K562 (cell line): ENCODE data around the gene TYW1. TPM values are rescaled to one million over a fixed set of nuclear protein-coding genes. Genes with fewer than 3 reads are reported as not detected.
"Not testable (repeated sequence)": the region's sequence is repeated elsewhere in the genome, so short reads cannot be mapped to it uniquely, and the experiment has no call there.

Experiments
- ATAC-seq: fragments of 200-7000 bp; cut with Tn5 transposase; 3 replicates; pipeline ENCODE4 v1.9.1; 2020; ENCODE audit warnings: moderate library complexity
- BruUV-seq: library from RNA; stranded (reverse); fragments of 400-500 nt; replicated peaks from 2 replicates; lab custom pipeline; 2021; lab: Mats Ljungman, UMichigan
- CTCF ChIA-PET: fragments of 300-600 bp; formaldehyde crosslinking; extraction: SDS; loops from one replicate; lab custom pipeline; 2021; ENCODE audit warnings: low intra/inter-chr PET ratio; lab: Yijun Ruan, JAX
- POLR2A ChIA-PET: fragments of 300-600, 350-650 bp; sonication (Branson Sonifier 250); formaldehyde crosslinking; extraction: SDS; loops from one replicate; lab custom pipeline; 2021; ENCODE audit warnings: antibody characterized with exemption, inconsistent platforms; lab: Yijun Ruan, JAX
- DNase-seq, 4 experiments: peaks; one replicate each; pipeline versions ENCODE4 v3.0.0 to v3.0.0-alpha.2; 2011 to 2018; ENCODE audit warnings: low spot score in 3 of 4, mixed read lengths in 3 of 4; ENCODE audit errors: extremely low read depth in 1 of 4
- FAIRE-seq: peaks from 2 replicates; lab custom pipeline; 2011; peaks lifted over from hg19 to GRCh38; lab: Jason Lieb, UNC
- H2AFZ ChIP-seq: 2 replicates; pipeline ENCODE4 v1.6.0; 2011; ENCODE audit warnings: low read depth, low read length, control low read depth, inconsistent platforms
- H3K27ac ChIP-seq: fragments of 200-600 bp; 3 replicates; pipeline ENCODE4 v1.8.0; 2011; ENCODE audit warnings: low read depth, mild to moderate bottlenecking, control low read depth, inconsistent platforms, low read length, moderate library complexity, mixed read lengths; ENCODE audit errors: extremely low read depth
- H3K27me3 ChIP-seq, 2 experiments: fragments of 300-600 bp in 1 of 2; 2 replicates in 1 of 2; 3 replicates in 1 of 2; pipeline versions ENCODE4 v1.6.0 to v1.8.0; 2011; ENCODE audit warnings: inconsistent platforms in 2 of 2, low read length in 2 of 2, mild to moderate bottlenecking in 1 of 2, mixed read lengths in 1 of 2, moderate library complexity in 1 of 2; ENCODE audit not compliant: control insufficient read depth in 2 of 2, insufficient read depth in 2 of 2
- H3K36me3 ChIP-seq: fragments of 300-600 bp; 3 replicates; pipeline ENCODE4 v1.8.0; 2011; ENCODE audit warnings: mild to moderate bottlenecking, low read length, inconsistent platforms; ENCODE audit not compliant: control insufficient read depth, insufficient read depth
- H3K4me1 ChIP-seq, 2 experiments: fragments of 200-600 bp in 1 of 2; replicated peaks in 1 of 2; 2 replicates in 1 of 2; 3 replicates in 1 of 2; pipeline versions ENCODE4 v1.5.1 to v1.8.0; 2011; ENCODE audit warnings: inconsistent platforms in 2 of 2, low read length in 2 of 2, mild to moderate bottlenecking in 1 of 2, mixed read lengths in 1 of 2, moderate library complexity in 1 of 2; ENCODE audit not compliant: control insufficient read depth in 2 of 2, insufficient read depth in 2 of 2
- H3K4me2 ChIP-seq: 2 replicates; pipeline ENCODE4 v1.6.1; 2011; ENCODE audit warnings: low read length, control low read depth, inconsistent platforms, mixed read lengths; ENCODE audit not compliant: insufficient read depth
- H3K4me3 ChIP-seq: fragments of 200-600 bp; sonication (generic), shearing (Covaris generic); 2 replicates; pipeline ENCODE4 v1.5.1; 2016; ENCODE audit warnings: control low read depth, inconsistent platforms
- H3K79me2 ChIP-seq: fragments of 200-600 bp; 3 replicates; pipeline ENCODE4 v1.8.0; 2011; ENCODE audit warnings: low read length, inconsistent platforms; ENCODE audit not compliant: control insufficient read depth, insufficient read depth
- H3K9ac ChIP-seq, 2 experiments: 2 replicates each; pipeline versions ENCODE4 v1.6.0 to v1.6.1; 2011; ENCODE audit warnings: low read depth in 2 of 2, low read length in 2 of 2, control low read depth in 1 of 2, inconsistent platforms in 1 of 2, mild to moderate bottlenecking in 1 of 2, mixed read lengths in 1 of 2; ENCODE audit not compliant: insufficient read depth in 1 of 2
- H3K9me1 ChIP-seq: one replicate; pipeline ENCODE4 v1.6.0; 2011; ENCODE audit warnings: inconsistent platforms, mild to moderate bottlenecking, low read length, moderate library complexity; ENCODE audit not compliant: control insufficient read depth, insufficient read depth
- H3K9me3 ChIP-seq: replicated peaks from 2 replicates; pipeline ENCODE4 v1.5.1; 2011; ENCODE audit warnings: low read depth, low read length, inconsistent platforms; ENCODE audit not compliant: control insufficient read depth, insufficient read depth
- H4K20me1 ChIP-seq: replicated peaks from 2 replicates; pipeline ENCODE4 v1.6.1; 2011; ENCODE audit warnings: low read length, inconsistent platforms, mixed read lengths; ENCODE audit not compliant: control insufficient read depth, insufficient read depth
- ARHGAP35 ChIP-seq: fragments of 450-650 bp; IDR thresholded peaks from 2 replicates; pipeline ENCODE4 v1.6.1; 2018; ENCODE audit not compliant: partially characterized antibody
- ARID1B ChIP-seq: fragments of 450-650 bp; IDR thresholded peaks from 2 replicates; pipeline ENCODE4 v1.6.1; 2016; ENCODE audit warnings: antibody characterized with exemption, mild to moderate bottlenecking, inconsistent platforms
- LARP7 ChIP-seq: fragments of 450-650 bp; IDR thresholded peaks from 2 replicates; pipeline ENCODE4 v1.6.1; 2016
- PHF20 ChIP-seq: fragments of 450-650 bp; IDR thresholded peaks from 2 replicates; pipeline ENCODE4 v1.6.1; 2018; ENCODE audit not compliant: partially characterized antibody
- SMARCA5 ChIP-seq: fragments of 450-650 bp; IDR thresholded peaks from 2 replicates; pipeline ENCODE4 v1.6.1; 2016
- TRIM24 ChIP-seq, 2 experiments: fragments of 450-650 bp; IDR thresholded peaks; 2 replicates each; pipeline ENCODE4 v1.6.1; 2016
- TSC22D4 ChIP-seq: fragments of 450-650 bp; IDR thresholded peaks from 2 replicates; pipeline ENCODE4 v1.6.1; 2016; ENCODE audit warnings: missing genetic modification characterization, missing biosample characterization, control low read depth
- YBX1 ChIP-seq: fragments of 450-650 bp; IDR thresholded peaks from 2 replicates; pipeline ENCODE4 v1.7.1; 2016; ENCODE audit warnings: mild to moderate bottlenecking
- WGBS: fragments of 100-300 bp; shearing (Covaris generic); methylation state at CpG from one replicate; pipeline ENCODE4 v1.1.6; 2016; ENCODE audit warnings: low coverage, mixed read lengths; ENCODE audit not compliant: insufficient coverage; ENCODE audit errors: missing lambda C conversion rate; 5-methylcytosine and 5-hydroxymethylcytosine counted together
- in situ Hi-C: fragments of 300-500 bp; cut with MboI; formaldehyde crosslinking; loops from 4 replicates; pipeline ENCODE4 v1.15.0; 2018; ENCODE audit warnings: inconsistent platforms, mixed read lengths
- intact Hi-C: fragments of 100-400 bp; cut with micrococcal nuclease; formaldehyde crosslinking; loops from 2 replicates; pipeline ENCODE4 v1.14.2; 2022
- polyA plus RNA-seq, 8 experiments: library from polyadenylated mRNA; depleted of rRNA in 4 of 8; stranded (reverse) in 5 of 8; unstranded in 3 of 8; fragments of >200 nt; fragmentation: Nextera tagmentation in 2 of 8; fragmentation: Illumina TruSeq in 1 of 8; extraction: Ambion mirVana in 2 of 8; extraction: Trizol in 1 of 8; gene quantifications; 2 replicates each; pipeline versions ENCODE4 v1.2.1 to v1.2.3, GENCODE V29; 2011 to 2014; ENCODE audit warnings: inconsistent platforms in 1 of 8, missing spikeins in 1 of 8
- total RNA-seq, 7 experiments: library from RNA; depleted of rRNA in 6 of 7; stranded (reverse); fragments of >200 nt in 6 of 7; fragmentation: Illumina TruSeq in 2 of 7; extraction: Trizol in 2 of 7; gene quantifications; 2 replicates each; pipeline versions ENCODE4 v1.2.1 to v1.2.3, GENCODE V29; 2011 to 2021; ENCODE audit warnings: low replicate concordance in 1 of 7
- TF ChIP-seq, protein P1 (sequence below): fragments of 450-650 bp; formaldehyde crosslinking; conservative IDR thresholded peaks from 2 replicates; pipeline ENCODE4 v1.4.0; 2022; ENCODE audit warnings: mild to moderate bottlenecking, missing genetic modification characterization
- TF ChIP-seq, protein P2 (sequence below): fragments of 450-650 bp; formaldehyde crosslinking; IDR thresholded peaks from 2 replicates; pipeline ENCODE4 v1.4.0; 2022; ENCODE audit warnings: missing genetic modification characterization
- TF ChIP-seq, protein P3 (sequence below): fragments of 450-650 bp; IDR thresholded peaks from 2 replicates; pipeline ENCODE4 v1.6.1; 2016; ENCODE audit warnings: borderline replicate concordance
- TF ChIP-seq, protein P4 (sequence below), 2 experiments: fragments of 450-650 bp in 1 of 2; IDR thresholded peaks; 2 replicates each; pipeline ENCODE4 v1.6.1; 2011 to 2017; ENCODE audit warnings: low read depth in 2 of 2, antibody characterized with exemption in 1 of 2, borderline replicate concordance in 1 of 2, low read length in 1 of 2, mild to moderate bottlenecking in 1 of 2, mixed read lengths in 1 of 2; ENCODE audit not compliant: control insufficient read depth in 1 of 2
- TF ChIP-seq, protein P5 (sequence below), 2 experiments: fragments of 450-650 bp; IDR thresholded peaks; 2 replicates each; pipeline ENCODE4 v1.6.1; 2016

Gene TYW1
- total and polyA plus RNA-seq, 9 of the 15 experiments (the other 6 are each of a cell fraction or from before 2014, with no cell fraction given), result 17.4 to 32.0 (median 26.2) TPM

DNA sequence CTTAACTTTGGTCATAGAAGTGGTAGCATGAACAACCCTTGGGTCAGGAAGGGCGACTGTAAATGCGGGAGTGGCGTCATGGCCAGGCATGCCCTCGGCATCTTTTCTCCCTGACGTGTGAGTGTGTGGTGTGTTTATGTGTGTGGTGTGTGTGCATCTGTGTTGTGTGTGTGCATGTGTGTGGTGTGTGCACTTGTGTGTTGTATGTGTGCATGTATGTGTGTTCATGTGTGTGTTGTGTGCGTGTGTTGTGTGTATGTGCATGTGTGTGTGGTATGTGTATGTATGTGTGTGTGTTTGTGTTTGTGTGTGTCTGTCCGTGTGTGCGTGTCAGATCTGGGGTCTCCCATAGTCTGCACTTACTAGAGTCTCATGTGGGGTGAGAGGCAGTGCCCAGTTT is 192.5 kb downstream of the TYW1 start:
- in situ Hi-C loops, DNase-seq, H3K36me3 ChIP-seq, H3K4me2 ChIP-seq, H3K9me3 ChIP-seq, H3K9me1 ChIP-seq, H3K27me3 ChIP-seq, ATAC-seq, H3K4me3 ChIP-seq, CTCF ChIA-PET, BruUV-seq, H3K27ac ChIP-seq, POLR2A ChIA-PET, intact Hi-C loops, H3K79me2 ChIP-seq, H2AFZ ChIP-seq, H3K9ac ChIP-seq, H4K20me1 ChIP-seq: not testable (repeated sequence)
- peak; percentile 19 for FAIRE-seq
- WGBS, result 79% methylated on average over 6 of the region's 8 CpGs
- H3K4me1 ChIP-seq, result peaks cover 0 to 11% of the 10 kb centered on the region in 2 experiments; a peak in 3 of 5 replicates
- TF ChIP-seq TRIM24 (IDR thresholded peaks at IDR 0.05) (0 out of 4 replicates have a peak, but pooled peaks of 1 of the 2 experiments have one; percentile 32), ARID1B (peak; percentile 31; the same call in 1 of the 2 replicates), LARP7 (0 out of 2 replicates have a peak, but pooled peaks have one; percentile 60), PHF20 (peak; percentile 68), SMARCA5 (0 out of 2 replicates have a peak, but pooled peaks have one; percentile 43), YBX1 (0 out of 2 replicates have a peak, but pooled peaks have one; percentile 48), ARHGAP35 (peak; percentile 39), TSC22D4 (tag) (peak; percentile 92; the same call in 1 of the 2 replicates)
- TF ChIP-seq, protein P1, sequence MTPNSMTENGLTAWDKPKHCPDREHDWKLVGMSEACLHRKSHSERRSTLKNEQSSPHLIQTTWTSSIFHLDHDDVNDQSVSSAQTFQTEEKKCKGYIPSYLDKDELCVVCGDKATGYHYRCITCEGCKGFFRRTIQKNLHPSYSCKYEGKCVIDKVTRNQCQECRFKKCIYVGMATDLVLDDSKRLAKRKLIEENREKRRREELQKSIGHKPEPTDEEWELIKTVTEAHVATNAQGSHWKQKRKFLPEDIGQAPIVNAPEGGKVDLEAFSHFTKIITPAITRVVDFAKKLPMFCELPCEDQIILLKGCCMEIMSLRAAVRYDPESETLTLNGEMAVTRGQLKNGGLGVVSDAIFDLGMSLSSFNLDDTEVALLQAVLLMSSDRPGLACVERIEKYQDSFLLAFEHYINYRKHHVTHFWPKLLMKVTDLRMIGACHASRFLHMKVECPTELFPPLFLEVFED, result peak; percentile 62; the same call in 1 of the 2 replicates
- TF ChIP-seq, protein P2, sequence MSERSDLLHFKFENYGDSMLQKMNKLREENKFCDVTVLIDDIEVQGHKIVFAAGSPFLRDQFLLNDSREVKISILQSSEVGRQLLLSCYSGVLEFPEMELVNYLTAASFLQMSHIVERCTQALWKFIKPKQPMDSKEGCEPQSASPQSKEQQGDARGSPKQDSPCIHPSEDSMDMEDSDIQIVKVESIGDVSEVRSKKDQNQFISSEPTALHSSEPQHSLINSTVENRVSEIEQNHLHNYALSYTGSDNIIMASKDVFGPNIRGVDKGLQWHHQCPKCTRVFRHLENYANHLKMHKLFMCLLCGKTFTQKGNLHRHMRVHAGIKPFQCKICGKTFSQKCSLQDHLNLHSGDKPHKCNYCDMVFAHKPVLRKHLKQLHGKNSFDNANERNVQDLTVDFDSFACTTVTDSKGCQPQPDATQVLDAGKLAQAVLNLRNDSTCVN (CRISPR knock-in tag), result peak; percentile 86; the same call in 1 of the 2 replicates
- TF ChIP-seq, protein P3, sequence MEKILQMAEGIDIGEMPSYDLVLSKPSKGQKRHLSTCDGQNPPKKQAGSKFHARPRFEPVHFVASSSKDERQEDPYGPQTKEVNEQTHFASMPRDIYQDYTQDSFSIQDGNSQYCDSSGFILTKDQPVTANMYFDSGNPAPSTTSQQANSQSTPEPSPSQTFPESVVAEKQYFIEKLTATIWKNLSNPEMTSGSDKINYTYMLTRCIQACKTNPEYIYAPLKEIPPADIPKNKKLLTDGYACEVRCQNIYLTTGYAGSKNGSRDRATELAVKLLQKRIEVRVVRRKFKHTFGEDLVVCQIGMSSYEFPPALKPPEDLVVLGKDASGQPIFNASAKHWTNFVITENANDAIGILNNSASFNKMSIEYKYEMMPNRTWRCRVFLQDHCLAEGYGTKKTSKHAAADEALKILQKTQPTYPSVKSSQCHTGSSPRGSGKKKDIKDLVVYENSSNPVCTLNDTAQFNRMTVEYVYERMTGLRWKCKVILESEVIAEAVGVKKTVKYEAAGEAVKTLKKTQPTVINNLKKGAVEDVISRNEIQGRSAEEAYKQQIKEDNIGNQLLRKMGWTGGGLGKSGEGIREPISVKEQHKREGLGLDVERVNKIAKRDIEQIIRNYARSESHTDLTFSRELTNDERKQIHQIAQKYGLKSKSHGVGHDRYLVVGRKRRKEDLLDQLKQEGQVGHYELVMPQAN, result peak; percentile 46; the same call in 1 of the 2 replicates
- TF ChIP-seq, protein P4, sequence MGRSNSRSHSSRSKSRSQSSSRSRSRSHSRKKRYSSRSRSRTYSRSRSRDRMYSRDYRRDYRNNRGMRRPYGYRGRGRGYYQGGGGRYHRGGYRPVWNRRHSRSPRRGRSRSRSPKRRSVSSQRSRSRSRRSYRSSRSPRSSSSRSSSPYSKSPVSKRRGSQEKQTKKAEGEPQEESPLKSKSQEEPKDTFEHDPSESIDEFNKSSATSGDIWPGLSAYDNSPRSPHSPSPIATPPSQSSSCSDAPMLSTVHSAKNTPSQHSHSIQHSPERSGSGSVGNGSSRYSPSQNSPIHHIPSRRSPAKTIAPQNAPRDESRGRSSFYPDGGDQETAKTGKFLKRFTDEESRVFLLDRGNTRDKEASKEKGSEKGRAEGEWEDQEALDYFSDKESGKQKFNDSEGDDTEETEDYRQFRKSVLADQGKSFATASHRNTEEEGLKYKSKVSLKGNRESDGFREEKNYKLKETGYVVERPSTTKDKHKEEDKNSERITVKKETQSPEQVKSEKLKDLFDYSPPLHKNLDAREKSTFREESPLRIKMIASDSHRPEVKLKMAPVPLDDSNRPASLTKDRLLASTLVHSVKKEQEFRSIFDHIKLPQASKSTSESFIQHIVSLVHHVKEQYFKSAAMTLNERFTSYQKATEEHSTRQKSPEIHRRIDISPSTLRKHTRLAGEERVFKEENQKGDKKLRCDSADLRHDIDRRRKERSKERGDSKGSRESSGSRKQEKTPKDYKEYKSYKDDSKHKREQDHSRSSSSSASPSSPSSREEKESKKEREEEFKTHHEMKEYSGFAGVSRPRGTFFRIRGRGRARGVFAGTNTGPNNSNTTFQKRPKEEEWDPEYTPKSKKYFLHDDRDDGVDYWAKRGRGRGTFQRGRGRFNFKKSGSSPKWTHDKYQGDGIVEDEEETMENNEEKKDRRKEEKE (IDR thresholded peaks at IDR 0.05; ENCODE audit: borderline replicate concordance in 1 of 2, control insufficient read depth in 1 of 2, low read depth in 2 of 2, low read length in 1 of 2), result 0 out of 4 replicates have a peak, but pooled peaks of 1 of the 2 experiments have one; percentile 44
- TF ChIP-seq, protein P5, sequence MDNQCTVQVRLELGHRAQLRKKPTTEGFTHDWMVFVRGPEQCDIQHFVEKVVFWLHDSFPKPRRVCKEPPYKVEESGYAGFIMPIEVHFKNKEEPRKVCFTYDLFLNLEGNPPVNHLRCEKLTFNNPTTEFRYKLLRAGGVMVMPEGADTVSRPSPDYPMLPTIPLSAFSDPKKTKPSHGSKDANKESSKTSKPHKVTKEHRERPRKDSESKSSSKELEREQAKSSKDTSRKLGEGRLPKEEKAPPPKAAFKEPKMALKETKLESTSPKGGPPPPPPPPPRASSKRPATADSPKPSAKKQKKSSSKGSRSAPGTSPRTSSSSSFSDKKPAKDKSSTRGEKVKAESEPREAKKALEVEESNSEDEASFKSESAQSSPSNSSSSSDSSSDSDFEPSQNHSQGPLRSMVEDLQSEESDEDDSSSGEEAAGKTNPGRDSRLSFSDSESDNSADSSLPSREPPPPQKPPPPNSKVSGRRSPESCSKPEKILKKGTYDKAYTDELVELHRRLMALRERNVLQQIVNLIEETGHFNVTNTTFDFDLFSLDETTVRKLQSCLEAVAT (IDR thresholded peaks at IDR 0.05), result peak; percentile 52 to 59; a peak in 2 of 4 replicates
